ENCODE data around the gene CHAT.

Gene CHAT

DNA sequence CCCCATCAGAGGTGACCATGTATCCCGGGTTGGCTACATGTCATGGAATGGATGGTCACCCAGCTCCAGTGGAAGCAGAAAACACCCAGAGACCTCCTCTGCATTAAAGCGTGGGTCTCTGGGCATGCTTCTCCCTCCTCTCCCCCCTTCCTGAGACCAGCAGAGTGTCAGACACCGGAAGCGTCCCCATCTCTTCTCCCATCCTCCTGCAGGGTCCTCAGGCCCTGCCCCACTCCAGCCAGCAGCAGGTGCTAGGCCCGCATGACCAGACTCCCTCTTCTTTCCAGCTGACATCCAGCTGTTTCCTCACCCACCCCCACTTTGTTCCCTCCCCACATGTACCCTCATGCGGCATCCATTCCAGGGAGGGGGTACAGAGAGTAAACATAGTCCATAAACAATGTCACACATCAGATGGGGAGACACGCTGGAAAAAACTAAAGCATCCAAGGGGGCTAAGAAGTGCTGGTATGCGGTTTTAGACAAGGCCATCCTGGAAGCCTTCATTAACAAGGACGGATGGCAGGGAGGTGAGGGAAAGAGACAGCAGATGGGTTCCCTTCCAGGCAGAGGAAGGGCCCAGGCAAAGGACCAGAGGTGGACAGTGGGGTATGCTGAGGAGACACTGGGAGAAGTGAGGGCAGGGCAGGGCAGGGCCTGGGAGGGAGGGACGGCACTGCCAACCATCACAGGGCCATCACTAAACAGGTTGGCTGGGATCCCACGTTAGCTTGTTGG is 16.2 kb upstream of the CHAT start:
- no peak for DNase-seq

GRCh38 chr10:49598164-49598856 is 15.5 kb upstream of the CHAT start:
- DNase-seq, result no peak

- DNase-seq, result no peak
These were observed 14.9 kb upstream of the CHAT start for GRCh38 chr10:49598986-49599385.

DNA sequence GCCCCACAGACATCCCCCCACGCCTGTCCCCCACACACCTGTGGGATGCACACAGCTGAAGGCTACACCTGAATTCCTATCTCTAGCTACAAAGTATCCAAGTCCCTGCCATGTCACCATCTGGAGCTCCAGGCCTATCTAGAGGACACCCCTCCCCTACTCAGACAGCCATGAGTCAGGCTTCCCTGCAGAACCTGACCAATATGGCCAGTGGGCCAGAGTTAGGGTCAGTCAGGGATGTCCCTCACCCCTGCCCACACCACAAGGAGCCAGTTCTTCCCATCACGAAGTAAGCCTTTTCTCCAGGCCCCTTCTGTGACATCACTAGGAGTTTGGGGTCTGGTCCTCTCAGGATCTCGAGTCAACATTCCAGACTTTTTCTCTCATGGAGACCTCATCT is 14.3 kb upstream of the CHAT start:
- DNase-seq, result no peak

DNA sequence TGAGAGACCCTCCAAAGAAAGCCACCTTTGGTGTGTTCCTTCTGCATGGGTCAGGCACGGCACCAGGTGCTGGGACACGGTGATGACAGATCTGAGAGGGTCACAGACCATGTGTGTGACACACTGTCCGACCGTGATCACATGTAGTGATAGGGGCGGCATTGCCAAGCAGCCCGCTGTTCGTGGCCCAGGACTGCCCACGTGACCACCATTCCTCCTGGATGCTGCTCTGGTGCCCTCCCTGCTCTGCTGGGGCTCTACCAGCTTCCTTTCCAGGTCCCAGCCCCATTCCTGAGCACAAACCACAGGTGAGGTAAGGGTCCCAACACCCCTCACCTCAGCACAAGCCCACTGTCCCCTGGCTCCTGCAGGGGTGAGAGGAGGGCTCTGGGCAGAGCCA is 13.8 kb upstream of the CHAT start:
- no peak for DNase-seq

DNA sequence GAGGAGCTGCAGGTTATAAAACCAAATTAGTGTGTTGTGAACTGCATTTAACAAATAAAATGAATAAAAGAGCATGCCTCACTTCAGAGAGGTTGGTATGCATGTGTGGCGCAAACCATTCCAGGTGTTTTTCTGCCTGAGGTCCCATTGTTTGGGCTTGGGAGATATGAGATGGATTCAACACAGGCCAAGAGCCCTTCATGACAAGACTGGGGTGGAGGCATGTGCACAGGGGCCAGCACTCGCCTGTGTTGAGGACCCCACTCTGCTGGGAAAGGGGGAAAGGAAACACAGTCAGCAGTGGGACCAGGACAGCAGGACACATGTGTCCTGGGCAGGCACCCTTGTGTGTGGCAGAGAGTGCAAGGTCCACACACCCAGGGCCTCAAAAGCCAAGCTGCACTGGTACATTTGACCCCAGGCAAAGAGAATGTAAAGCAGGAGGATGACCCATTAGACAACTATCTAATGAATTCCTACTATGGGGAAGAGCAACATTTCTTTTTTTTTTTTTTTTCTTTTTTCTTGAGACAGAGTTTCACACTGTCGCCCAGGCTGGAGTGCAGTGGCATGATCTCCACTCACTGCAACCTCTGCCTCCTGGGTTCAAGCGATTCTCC is 12.9 kb upstream of the CHAT start:
- no peak for DNase-seq

- no peak for DNase-seq
These were observed 12.0 kb upstream of the CHAT start for GRCh38 chr10:49601857-49602256.

- DNase-seq, result no peak
These were observed 11.3 kb upstream of the CHAT start for GRCh38 chr10:49602380-49603023.

DNA sequence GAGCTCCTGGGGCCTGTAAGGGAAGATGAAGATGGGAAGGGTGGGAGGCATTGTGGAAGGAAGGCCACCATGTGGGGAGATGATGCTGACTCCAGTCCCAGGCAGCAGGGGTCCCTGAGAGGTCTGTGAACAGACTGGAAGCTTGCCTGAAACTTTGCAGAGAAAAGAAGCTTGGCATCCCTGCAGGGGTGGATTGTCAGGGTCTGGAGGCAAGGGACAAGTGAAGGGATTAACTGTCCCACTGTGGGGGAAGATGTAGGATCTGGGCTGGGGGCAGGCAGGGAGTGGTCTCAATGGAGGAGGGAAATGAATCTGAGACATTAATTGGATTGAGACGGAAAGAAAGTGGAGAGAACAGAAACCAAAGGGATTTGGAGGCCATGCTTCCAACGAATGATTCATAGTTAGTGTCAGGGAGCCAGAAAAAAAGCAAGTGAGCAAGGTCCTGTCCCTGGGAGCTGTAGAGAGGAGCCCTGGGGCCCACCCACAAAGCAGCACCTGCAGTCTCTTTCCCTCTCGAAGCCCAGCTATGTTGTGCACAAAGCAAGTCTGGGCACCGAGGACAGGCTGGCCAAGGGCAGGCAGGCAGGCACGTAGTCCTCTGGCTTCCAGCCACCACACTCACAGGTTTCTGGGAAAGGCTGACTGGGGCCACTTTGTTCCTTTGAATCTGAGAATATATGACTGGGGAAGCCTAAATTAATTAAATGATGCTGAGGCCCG is 8.5 kb upstream of the CHAT start:
- no peak for DNase-seq

DNA sequence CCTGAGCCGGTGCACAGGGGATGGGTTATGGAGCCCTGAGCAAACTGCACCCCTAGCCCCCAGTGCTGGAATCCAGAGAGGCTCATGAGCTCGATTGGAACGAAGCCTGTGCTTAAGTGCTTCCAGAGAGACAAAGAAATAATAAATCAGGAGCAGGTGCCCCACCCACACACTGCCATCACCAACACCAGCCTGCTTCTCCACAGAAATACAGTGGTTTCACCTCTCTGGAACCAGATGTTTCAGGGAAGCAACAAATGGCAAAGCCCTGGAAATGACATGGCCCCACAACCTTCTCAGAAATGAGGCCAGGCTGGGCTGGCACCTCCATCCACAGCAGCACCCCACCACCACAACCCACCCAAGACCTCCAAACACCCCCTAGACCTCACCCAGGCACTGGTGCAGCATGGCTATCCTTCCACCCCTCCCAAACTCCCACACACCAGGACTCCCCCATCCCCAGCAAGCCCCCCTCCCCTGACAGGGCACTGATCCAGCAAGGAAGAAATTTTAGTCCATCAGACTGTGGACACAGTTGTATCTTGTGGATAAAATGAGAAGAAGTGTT is 7.8 kb upstream of the CHAT start:
- no peak for DNase-seq

GRCh38 chr10:49606981-49607535 is 6.8 kb upstream of the CHAT start:
- no peak for DNase-seq

GRCh38 chr10:49608166-49609005 is 5.5 kb upstream of the CHAT start:
- DNase-seq, result no peak

DNA sequence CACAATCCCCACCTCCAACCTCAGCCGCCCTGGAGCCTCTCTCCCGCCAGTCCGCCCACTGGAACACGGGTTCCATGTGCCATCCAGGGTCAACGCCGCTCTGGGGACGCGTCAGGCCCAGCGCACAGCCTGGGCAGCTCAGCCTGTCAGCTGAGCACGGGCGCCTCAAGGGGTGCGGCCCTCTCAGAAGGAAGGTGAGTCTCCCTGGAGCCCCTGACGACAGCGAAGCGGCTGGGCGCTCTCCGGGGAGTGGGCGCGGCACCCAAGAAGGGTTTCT is 4.9 kb upstream of the CHAT start:
- no peak for DNase-seq

GRCh38 chr10:49609283-49610113 is 4.3 kb upstream of the CHAT start:
- DNase-seq, result no peak

DNA sequence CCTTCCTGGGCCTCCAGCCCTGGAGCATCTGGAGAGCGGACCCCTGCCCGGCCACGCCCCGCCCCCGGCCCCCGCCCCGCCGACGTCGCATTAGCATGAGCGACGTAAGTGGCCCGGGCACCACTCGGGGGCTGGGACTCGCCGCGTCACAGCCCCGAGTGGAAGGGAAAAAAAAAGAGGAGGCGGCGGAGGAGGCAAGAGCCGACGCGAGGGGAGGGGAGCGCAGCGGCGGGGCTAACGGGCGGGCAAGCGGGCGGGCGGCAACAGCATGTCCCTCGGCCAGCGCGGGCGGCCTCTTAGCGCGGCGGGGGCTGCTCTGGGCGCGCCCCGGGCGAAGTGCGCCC is 3.8 kb upstream of the CHAT start, which contains the start of gene SLC18A3:
Gene SLC18A3 (plus strand): TSS at position 197 of the 344 bp plus-strand sequence. CDS start 431 bp downstream, outside the sequence.
- DNase-seq, result no peak

DNA sequence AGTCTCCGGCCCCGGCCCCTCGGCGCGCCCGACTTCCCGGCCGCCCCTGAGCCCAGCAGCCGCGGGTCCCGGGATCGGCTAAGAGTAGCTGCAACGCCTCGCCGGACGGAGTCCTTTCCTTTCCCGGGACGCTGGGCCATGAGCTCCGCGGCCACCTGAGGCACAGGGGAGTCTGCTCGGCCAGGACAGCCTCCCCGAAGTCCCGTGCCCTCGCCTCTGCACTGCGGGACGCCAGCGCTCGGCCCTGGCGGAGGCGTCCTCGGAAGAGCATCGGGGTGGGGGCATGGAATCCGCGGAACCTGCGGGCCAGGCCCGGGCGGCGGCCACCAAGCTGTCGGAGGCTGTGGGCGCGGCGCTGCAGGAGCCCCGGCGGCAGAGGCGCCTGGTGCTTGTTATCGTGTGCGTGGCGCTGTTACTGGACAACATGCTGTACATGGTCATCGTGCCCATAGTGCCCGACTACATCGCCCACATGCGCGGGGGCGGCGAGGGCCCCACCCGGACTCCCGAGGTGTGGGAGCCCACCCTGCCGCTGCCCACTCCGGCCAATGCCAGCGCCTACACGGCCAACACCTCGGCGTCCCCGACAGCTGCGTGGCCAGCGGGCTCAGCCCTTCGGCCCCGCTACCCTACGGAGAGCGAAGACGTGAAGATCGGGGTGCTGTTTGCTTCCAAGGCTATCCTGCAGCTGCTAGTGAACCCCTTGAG is 3.2 kb upstream of the CHAT start:
- DNase-seq, result no peak

GRCh38 chr10:49611166-49611815 is 2.5 kb upstream of the CHAT start:
- DNase-seq, result no peak

DNA sequence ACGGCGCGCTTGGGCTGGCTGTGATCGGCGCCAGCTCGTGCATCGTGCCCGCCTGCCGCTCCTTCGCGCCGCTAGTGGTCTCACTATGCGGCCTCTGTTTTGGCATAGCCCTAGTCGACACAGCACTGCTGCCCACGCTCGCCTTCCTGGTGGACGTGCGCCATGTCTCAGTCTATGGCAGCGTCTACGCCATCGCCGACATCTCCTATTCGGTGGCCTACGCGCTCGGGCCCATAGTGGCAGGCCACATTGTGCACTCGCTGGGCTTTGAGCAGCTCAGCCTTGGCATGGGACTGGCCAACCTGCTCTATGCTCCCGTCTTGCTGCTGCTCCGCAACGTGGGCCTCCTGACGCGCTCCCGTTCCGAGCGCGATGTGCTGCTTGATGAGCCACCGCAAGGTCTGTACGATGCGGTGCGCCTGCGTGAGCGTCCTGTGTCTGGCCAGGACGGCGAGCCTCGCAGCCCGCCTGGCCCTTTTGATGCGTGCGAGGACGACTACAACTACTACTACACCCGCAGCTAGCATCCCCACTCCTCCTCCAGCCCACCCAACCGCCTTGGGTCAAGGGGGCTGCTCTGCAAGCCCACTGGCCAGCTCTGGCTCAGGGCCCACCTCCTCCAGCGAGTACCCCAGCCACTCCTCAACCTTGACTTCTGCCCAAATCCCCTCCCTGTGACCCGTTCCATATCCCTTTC is 1.9 kb upstream of the CHAT start:
- DNase-seq, result no peak
